Stimulated activated naive B cell treated with anti-CD40 and anti-IgM and Interleukin-4, amounts not matched to agents 10 μg/mL and 1 μg/mL and 100 μg/mL, for 72 hours (primary cell): ENCODE results near the gene CCDC73.

Experiments used
- ATAC-seq, 2 donors: fragments of 150-1000 bp; cut with Tn5 transposase; replicated peaks; 2 replicates each; pipeline ENCODE4 v1.10.0; 2021; ENCODE audit warnings: moderate library complexity in 1 of 2
- DNase-seq: peaks from one replicate; pipeline ENCODE4 v3.0.0; 2021
- H3K27ac Mint-ChIP-seq: one replicate; pipeline ENCODE4 v1.8.0; 2022; ENCODE audit warnings: mild to moderate bottlenecking, mixed read lengths
- H3K27me3 Mint-ChIP-seq, 2 donors: one replicate each; pipeline ENCODE4 v1.8.0; 2022; ENCODE audit warnings: mixed read lengths in 2 of 2
- H3K36me3 Mint-ChIP-seq, 2 donors: one replicate each; pipeline ENCODE4 v1.8.0; 2022; ENCODE audit warnings: mixed read lengths in 2 of 2, mild to moderate bottlenecking in 1 of 2
- H3K4me1 Mint-ChIP-seq, 2 donors: one replicate each; pipeline ENCODE4 v1.8.0; 2022; ENCODE audit warnings: mixed read lengths in 2 of 2, mild to moderate bottlenecking in 1 of 2
- H3K4me3 Mint-ChIP-seq, 2 donors: one replicate each; pipeline ENCODE4 v1.8.0; 2022; ENCODE audit warnings: mild to moderate bottlenecking in 2 of 2, mixed read lengths in 2 of 2, moderate library complexity in 1 of 2
- H3K9me3 Mint-ChIP-seq, 2 donors: one replicate each; pipeline ENCODE4 v1.8.0; 2022; ENCODE audit warnings: mixed read lengths in 2 of 2, mild to moderate bottlenecking in 1 of 2

Gene CCDC73

GRCh38 chr11:32706985-32707741 is 87.3 kb downstream of the CCDC73 start:
- Mint-ChIP-seq H3K9me3 (peaks cover 9 to 12% of the 10 kb centered on the region in 2 donors), H3K27ac (no peak overlapping the region), H3K4me1 (peaks cover 3 to 8% of the 10 kb centered on the region in 2 donors), H3K27me3 (peaks cover 21 to 27% of the 10 kb centered on the region in 2 donors), H3K4me3 (no peak overlapping the region), H3K36me3 (peaks cover 0 to 4% of the 10 kb centered on the region in 2 donors)
- ATAC-seq (peak; percentile 56 to 79), DNase-seq (no peak)

- peaks cover 17 to 27% of the 10 kb centered on the region in 2 donors for H3K27me3 Mint-ChIP-seq
- H3K9me3 Mint-ChIP-seq = peaks cover 9 to 12% of the 10 kb centered on the region in 2 donors
- no peak overlapping the region for H3K4me3 Mint-ChIP-seq
- H3K4me1 Mint-ChIP-seq = peaks cover 3 to 14% of the 10 kb centered on the region in 2 donors
- peaks cover 0 to 4% of the 10 kb centered on the region in 2 donors for H3K36me3 Mint-ChIP-seq
- no peak overlapping the region for H3K27ac Mint-ChIP-seq
- ATAC-seq (no peak), DNase-seq (no peak)
Observed at GRCh38 chr11:32705309-32706033, 89.0 kb downstream of the CCDC73 start.

DNA sequence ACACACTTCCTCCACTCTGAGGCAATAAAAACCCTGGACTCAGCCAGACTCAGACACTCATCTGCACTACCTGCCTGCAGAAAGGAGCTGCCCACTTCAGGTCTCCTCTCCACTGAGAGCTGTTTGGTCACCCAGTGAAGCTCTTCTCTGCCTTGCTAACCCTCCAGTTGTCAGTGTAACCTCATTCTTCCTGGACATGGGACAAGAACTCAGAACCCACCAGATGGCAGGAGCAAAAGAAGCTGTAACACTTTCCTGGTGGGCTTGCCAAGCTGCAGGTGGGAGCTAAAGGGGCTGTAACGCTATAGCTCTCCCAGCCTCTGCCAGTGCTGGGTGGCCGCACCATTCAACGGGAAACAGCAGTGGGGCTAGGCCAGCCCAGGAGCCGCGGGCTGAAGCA is 89.7 kb downstream of the CCDC73 start:
- ATAC-seq (no peak), DNase-seq (no peak)
- Mint-ChIP-seq H3K4me3 (no peak overlapping the region), H3K36me3 (peaks cover 0 to 4% of the 10 kb centered on the region in 2 donors), H3K27ac (no peak overlapping the region), H3K9me3 (peaks cover 9 to 12% of the 10 kb centered on the region in 2 donors), H3K4me1 (peaks cover 3 to 14% of the 10 kb centered on the region in 2 donors), H3K27me3 (peaks cover 17 to 25% of the 10 kb centered on the region in 2 donors)

- ATAC-seq = no peak
- peaks cover 3 to 14% of the 10 kb centered on the region in 2 donors for H3K4me1 Mint-ChIP-seq
Observed at GRCh38 chr11:32704261-32704660, 90.2 kb downstream of the CCDC73 start.

GRCh38 chr11:32701616-32702015 is 92.8 kb downstream of the CCDC73 start:
- H3K36me3 Mint-ChIP-seq = peaks cover 0 to 4% of the 10 kb centered on the region in 2 donors
- H3K27ac Mint-ChIP-seq = no peak overlapping the region
- peaks cover 9 to 12% of the 10 kb centered on the region in 2 donors for H3K9me3 Mint-ChIP-seq
- no peak overlapping the region for H3K4me3 Mint-ChIP-seq
- DNase-seq = no peak
- H3K4me1 Mint-ChIP-seq = peaks cover 0 to 6% of the 10 kb centered on the region in 2 donors
- no peak for ATAC-seq
- H3K27me3 Mint-ChIP-seq = peaks cover 9% of the 10 kb centered on the region in 2 donors

More at GRCh38 chr11:32704261-32704660, 90.2 kb downstream of the CCDC73 start:
- peaks cover 9 to 12% of the 10 kb centered on the region in 2 donors for H3K9me3 Mint-ChIP-seq
- H3K27me3 Mint-ChIP-seq = peaks cover 13 to 20% of the 10 kb centered on the region in 2 donors
- H3K4me3 Mint-ChIP-seq = no peak overlapping the region
- H3K27ac Mint-ChIP-seq = no peak overlapping the region
- peaks cover 0 to 4% of the 10 kb centered on the region in 2 donors for H3K36me3 Mint-ChIP-seq
- DNase-seq = no peak

GRCh38 chr11:32698579-32698978 is 95.9 kb downstream of the CCDC73 start:
- Mint-ChIP-seq H3K27me3 (no peaks in the 10 kb centered on the region), H3K4me3 (no peak overlapping the region), H3K27ac (no peak overlapping the region), H3K36me3 (no peaks in the 10 kb centered on the region), H3K4me1 (peaks cover 0 to 5% of the 10 kb centered on the region in 2 donors), H3K9me3 (no peaks in the 10 kb centered on the region)
- ATAC-seq (no peak), DNase-seq (no peak)

GRCh38 chr11:32671051-32671450 is 123.4 kb downstream of the CCDC73 start:
- DNase-seq (no peak), ATAC-seq (no peak)
- Mint-ChIP-seq H3K4me3 (no peak overlapping the region), H3K4me1 (no peaks in the 10 kb centered on the region), H3K36me3 (no peaks in the 10 kb centered on the region), H3K27ac (no peak overlapping the region), H3K9me3 (peaks cover 0 to 1% of the 10 kb centered on the region in 2 donors), H3K27me3 (peaks cover 0 to 3% of the 10 kb centered on the region in 2 donors)

GRCh38 chr11:32659672-32660071 is 134.8 kb downstream of the CCDC73 start:
- Mint-ChIP-seq H3K4me1 (no peaks in the 10 kb centered on the region), H3K36me3 (no peaks in the 10 kb centered on the region), H3K4me3 (no peak overlapping the region), H3K27me3 (peaks cover 7 to 13% of the 10 kb centered on the region in 2 donors), H3K27ac (no peak overlapping the region), H3K9me3 (peaks cover 0 to 5% of the 10 kb centered on the region in 2 donors)
- ATAC-seq (no peak), DNase-seq (no peak)

- ATAC-seq (no peak), DNase-seq (no peak)
- no peak overlapping the region for H3K27ac Mint-ChIP-seq
- H3K36me3 Mint-ChIP-seq = no peaks in the 10 kb centered on the region
- peaks cover 4 to 13% of the 10 kb centered on the region in 2 donors for H3K27me3 Mint-ChIP-seq
- H3K4me3 Mint-ChIP-seq = no peak overlapping the region
- H3K4me1 Mint-ChIP-seq = no peaks in the 10 kb centered on the region
- H3K9me3 Mint-ChIP-seq = peaks cover 0 to 1% of the 10 kb centered on the region in 2 donors
Observed at GRCh38 chr11:32658639-32659406, 135.6 kb downstream of the CCDC73 start.

DNA sequence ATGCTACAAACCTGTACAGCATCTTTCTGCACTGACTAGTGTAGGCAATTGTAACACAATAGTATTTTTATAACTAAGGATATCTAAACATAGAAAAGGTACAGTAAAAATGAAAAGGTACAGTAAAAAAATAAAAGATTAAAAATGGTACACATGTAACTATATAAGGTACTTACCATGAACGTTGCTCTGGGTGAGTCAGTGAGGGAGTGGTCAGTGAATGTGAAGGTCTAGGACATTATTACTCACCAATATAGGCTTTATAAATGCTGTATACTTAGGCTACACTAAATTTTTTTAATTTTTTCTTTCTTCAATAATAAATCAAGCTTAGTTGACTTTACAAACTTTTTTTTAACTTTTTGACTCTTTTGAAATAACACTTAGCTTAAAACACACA is 150.9 kb downstream of the CCDC73 start:
- Mint-ChIP-seq H3K27ac (no peak overlapping the region), H3K36me3 (no peaks in the 10 kb centered on the region), H3K27me3 (no peaks in the 10 kb centered on the region), H3K4me1 (no peaks in the 10 kb centered on the region), H3K9me3 (peaks cover 0 to 1% of the 10 kb centered on the region in 2 donors), H3K4me3 (no peak overlapping the region)
- DNase-seq = no peak
- no peak for ATAC-seq

- Mint-ChIP-seq H3K36me3 (no peaks in the 10 kb centered on the region), H3K4me3 (no peak overlapping the region), H3K27me3 (peaks cover 10 to 11% of the 10 kb centered on the region in 2 donors), H3K27ac (no peak overlapping the region), H3K9me3 (peaks cover 0 to 1% of the 10 kb centered on the region in 2 donors), H3K4me1 (no peaks in the 10 kb centered on the region)
- DNase-seq (no peak), ATAC-seq (no peak)
Observed at GRCh38 chr11:32641361-32641760, 153.1 kb downstream of the CCDC73 start.

- ATAC-seq (no peak), DNase-seq (no peak)
- H3K27ac Mint-ChIP-seq = no peak overlapping the region
- H3K4me3 Mint-ChIP-seq = no peak overlapping the region
- H3K9me3 Mint-ChIP-seq = peaks cover 0 to 3% of the 10 kb centered on the region in 2 donors
- H3K27me3 Mint-ChIP-seq = peaks cover 11 to 19% of the 10 kb centered on the region in 2 donors
- H3K4me1 Mint-ChIP-seq = no peaks in the 10 kb centered on the region
- no peaks in the 10 kb centered on the region for H3K36me3 Mint-ChIP-seq
Observed at GRCh38 chr11:32635819-32636218, 158.6 kb downstream of the CCDC73 start.

DNA sequence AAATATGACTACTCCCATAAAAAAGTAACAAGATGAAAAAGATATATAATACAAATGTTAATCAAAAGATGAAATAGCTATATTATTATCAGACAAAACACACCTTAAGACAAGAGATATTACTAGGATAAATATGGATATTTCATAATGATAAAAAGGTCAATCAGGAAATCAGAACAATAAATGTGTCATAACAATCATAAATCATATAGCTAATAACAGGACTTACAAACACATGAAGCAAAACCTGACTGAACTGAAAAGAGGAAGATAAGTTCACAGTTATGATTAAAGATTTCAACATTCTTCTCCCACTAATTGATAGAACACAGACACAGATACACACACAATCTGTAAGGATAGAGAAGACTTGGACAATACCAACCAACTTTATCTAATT is 163.6 kb downstream of the CCDC73 start:
- H3K27ac Mint-ChIP-seq = no peak overlapping the region
- peaks cover 3% of the 10 kb centered on the region in 2 donors for H3K9me3 Mint-ChIP-seq
- ATAC-seq (no peak), DNase-seq (no peak)
- H3K27me3 Mint-ChIP-seq = peaks cover 5 to 9% of the 10 kb centered on the region in 2 donors
- H3K36me3 Mint-ChIP-seq = no peaks in the 10 kb centered on the region
- no peaks in the 10 kb centered on the region for H3K4me1 Mint-ChIP-seq
- H3K4me3 Mint-ChIP-seq = no peak overlapping the region

- peaks cover 7 to 10% of the 10 kb centered on the region in 2 donors for H3K9me3 Mint-ChIP-seq
- H3K4me1 Mint-ChIP-seq = peaks cover 0 to 2% of the 10 kb centered on the region in 2 donors
- H3K36me3 Mint-ChIP-seq = peaks cover 13 to 25% of the 10 kb centered on the region in 2 donors
- no peak for ATAC-seq
- H3K4me3 Mint-ChIP-seq = no peak overlapping the region
- no peak overlapping the region for H3K27ac Mint-ChIP-seq
- DNase-seq = no peak
- peaks cover 8 to 12% of the 10 kb centered on the region in 2 donors for H3K27me3 Mint-ChIP-seq
Observed at GRCh38 chr11:32616903-32617302, 177.6 kb downstream of the CCDC73 start.
